ENCODE data around the gene PTPN11.

Gene PTPN11

DNA sequence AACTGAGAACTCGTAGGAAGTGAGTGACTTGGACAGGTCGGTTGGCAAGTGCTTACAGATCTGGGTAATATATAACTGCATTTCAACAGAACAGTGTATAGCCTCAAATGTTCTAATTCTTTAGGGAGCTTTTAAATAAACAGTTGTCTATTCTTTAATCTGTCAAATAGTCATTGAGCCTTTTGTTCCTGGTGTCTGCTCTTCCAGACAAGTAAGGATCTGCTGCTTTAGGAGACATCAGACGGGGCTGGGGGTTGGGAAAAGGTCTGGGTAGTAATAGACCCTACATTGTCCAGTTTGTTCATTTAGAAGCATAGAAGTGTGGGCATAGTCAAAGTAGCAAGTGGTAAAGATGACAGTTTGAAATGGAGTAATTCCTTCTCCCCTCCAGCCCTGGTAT is 2.0 kb downstream of the PTPN11 start:
- ChIA-PET CTCF (no interaction called here), POLR2A (ENCODE audit: low non-redundant PET) (no interaction called here)
- no peak overlapping the region for H3K27ac ChIP-seq
- no peak for DNase-seq (ENCODE audit: low spot score)
- TF ChIP-seq, protein P1, sequence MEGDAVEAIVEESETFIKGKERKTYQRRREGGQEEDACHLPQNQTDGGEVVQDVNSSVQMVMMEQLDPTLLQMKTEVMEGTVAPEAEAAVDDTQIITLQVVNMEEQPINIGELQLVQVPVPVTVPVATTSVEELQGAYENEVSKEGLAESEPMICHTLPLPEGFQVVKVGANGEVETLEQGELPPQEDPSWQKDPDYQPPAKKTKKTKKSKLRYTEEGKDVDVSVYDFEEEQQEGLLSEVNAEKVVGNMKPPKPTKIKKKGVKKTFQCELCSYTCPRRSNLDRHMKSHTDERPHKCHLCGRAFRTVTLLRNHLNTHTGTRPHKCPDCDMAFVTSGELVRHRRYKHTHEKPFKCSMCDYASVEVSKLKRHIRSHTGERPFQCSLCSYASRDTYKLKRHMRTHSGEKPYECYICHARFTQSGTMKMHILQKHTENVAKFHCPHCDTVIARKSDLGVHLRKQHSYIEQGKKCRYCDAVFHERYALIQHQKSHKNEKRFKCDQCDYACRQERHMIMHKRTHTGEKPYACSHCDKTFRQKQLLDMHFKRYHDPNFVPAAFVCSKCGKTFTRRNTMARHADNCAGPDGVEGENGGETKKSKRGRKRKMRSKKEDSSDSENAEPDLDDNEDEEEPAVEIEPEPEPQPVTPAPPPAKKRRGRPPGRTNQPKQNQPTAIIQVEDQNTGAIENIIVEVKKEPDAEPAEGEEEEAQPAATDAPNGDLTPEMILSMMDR (conservative IDR thresholded peaks at IDR 0.05; ENCODE audit: low read depth): no peak

DNA sequence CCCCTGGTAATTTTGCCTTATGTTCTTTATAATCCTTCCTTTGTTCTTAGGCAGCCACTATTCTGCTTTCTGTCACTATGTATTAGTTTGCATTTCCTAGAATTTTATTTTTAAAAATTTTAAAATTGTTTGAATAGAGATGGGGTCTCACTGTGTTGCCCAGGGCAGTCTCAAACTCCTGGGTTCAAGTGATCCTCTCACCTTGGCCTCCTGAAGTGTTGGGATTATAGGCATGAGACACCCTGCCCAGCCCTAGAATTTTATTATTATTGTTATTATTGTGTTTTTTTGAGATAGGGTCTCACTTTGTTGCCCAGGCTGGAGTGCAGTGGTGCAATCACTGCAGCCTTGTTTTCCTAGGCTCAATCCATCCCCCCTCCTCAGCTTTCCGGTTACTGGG is 2.6 kb downstream of the PTPN11 start:
- H3K27ac ChIP-seq: no peak overlapping the region
- CTCF ChIA-PET: no interaction called here
- POLR2A ChIA-PET (ENCODE audit: low non-redundant PET): no interaction called here
- TF ChIP-seq, protein P1 (conservative IDR thresholded peaks at IDR 0.05; ENCODE audit: low read depth): no peak
- DNase-seq (ENCODE audit: low spot score): no peak

DNA sequence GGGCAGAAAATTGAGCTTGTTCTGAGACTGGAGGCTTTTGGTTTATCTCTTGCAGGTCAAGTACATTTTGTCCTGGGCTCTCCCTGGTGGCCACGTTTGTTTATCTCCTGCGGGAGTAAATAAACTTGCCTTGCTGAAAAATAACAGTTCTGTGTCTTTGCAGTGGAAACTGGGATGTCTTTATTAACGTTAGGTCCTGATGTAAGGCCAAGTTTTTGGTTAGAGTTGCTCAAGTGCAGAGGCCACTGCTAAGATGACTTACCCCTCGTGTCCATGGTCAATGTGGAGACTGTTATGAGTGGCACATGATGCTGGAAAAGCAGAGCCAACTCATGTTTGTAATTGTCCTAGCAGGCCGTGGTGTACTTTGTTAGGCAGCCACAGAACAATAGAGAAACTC is 3.8 kb downstream of the PTPN11 start:
- ChIA-PET POLR2A (ENCODE audit: low non-redundant PET) (no interaction called here), CTCF (interaction anchor here (0.6 kb wide), 1 partner anchor 11 kb away, joined by 3 read pairs; no protein-coding TSS in a partner anchor)
- DNase-seq (ENCODE audit: low spot score): no peak
- no peak overlapping the region for H3K27ac ChIP-seq
- TF ChIP-seq, protein P1 (conservative IDR thresholded peaks at IDR 0.05; ENCODE audit: low read depth): no peak

DNA sequence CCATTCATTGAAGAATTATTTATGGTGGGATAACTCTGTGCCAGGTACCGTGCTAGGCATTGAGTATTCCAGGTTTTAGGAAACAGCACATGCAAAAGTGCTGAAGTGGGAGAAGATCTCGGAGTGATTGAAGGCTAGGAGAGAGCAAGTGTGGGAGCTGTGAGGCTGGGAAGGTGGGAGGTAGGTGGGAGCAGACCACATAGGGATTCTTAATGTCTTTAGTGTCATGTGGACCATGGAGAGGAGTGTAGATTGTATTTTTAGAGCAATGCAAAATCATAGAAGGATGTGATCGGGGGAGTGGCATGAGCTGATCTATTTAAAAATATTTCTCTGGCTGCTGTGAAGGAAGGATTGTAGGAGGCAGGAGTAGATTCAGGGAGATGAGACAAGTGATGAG is 5.4 kb downstream of the PTPN11 start:
- POLR2A ChIA-PET (ENCODE audit: low non-redundant PET): interaction anchor here (0.7 kb wide), 1 partner anchor 9 kb away, joined by 12 read pairs; no protein-coding TSS in a partner anchor
- no peak overlapping the region for H3K27ac ChIP-seq
- TF ChIP-seq, protein P1 (conservative IDR thresholded peaks at IDR 0.05; ENCODE audit: low read depth): no peak
- no peak for DNase-seq (ENCODE audit: low spot score)
- CTCF ChIA-PET: interaction anchor here (0.6 kb wide), 2 partner anchors 14 to 36 kb away, joined by 4 to 6 read pairs; no protein-coding TSS in a partner anchor

DNA sequence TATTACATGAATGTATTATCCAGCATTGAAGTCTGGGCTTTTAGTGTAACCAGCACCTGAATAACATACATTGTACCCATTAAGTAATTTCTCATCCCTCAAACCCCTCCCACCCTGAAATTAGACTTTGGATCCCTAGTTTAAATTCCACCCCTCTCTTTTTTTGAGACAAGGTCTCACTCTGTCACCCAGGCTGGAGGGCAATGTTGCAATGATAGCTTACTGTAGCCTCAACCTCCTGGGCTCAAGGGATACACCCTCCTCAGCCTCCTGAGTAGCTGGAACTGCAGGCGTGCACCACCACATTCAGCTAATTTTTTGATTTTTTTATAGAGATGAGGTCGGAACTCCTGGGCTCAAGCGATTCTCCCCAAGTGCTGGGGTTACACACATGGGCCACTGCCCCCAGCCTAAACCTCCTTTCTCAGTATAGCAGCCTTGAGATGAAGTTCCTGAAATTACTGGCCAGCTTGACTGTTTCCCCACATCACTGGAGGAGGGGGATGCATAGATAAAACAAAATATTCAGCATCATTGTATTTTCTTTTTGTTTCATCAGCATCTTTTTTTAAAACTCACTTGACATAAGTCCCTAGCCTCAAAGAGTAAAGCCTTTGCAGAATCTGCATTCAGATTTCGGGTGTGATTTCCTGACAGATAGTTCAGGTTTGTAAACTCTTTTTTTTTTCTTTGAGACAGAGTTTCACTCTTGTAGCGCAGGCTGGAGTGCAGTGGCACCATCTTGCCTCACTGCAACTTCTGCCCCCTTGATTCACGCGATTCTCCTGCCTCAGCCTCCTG is 7.0 kb downstream of the PTPN11 start:
- TF ChIP-seq, protein P1 (conservative IDR thresholded peaks at IDR 0.05; ENCODE audit: low read depth): no peak
- ChIA-PET POLR2A (ENCODE audit: low non-redundant PET) (no interaction called here), CTCF (no interaction called here)
- DNase-seq (ENCODE audit: low spot score): no peak
- H3K27ac ChIP-seq: no peak overlapping the region

DNA sequence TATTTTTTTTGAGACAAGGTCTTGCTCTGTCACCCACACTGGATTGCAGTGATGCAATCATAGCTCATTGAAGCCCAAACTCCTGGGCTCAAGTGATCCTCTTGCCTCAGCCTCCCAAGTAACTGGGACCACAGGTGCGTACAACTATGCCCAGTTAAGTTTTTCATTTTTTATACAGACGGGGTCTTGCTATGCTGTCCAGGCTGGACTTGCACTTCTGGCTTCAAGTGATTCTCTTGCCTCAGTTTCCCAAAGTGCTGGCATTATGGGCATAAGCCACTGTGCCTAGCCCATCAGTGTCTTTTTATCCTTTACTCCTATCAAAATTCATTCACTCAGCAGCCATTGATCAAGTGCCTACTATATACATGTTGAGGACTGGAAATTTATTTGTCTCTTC is 9.0 kb downstream of the PTPN11 start:
- TF ChIP-seq, protein P1 (conservative IDR thresholded peaks at IDR 0.05; ENCODE audit: low read depth): no peak
- DNase-seq (ENCODE audit: low spot score): no peak
- ChIA-PET POLR2A (ENCODE audit: low non-redundant PET) (no interaction called here), CTCF (no interaction called here)
- H3K27ac ChIP-seq: no peak overlapping the region

Data from RWPE1 (cell line).